Activated T-helper 2 cell treated with anti-CD3 and anti-CD28 coated beads, Interferon-gamma antibody, Interleukin-2, Interleukin-4, amounts not matched to agents 10 μg/mL and 5 μg/mL and 100 μg/mL, durations not matched to agents 14 hours and 24 hours and 36 hours (primary cell): ENCODE data around the gene PTGER1. TPM values are rescaled to one million over a fixed set of nuclear protein-coding genes. Genes with fewer than 3 reads are reported as not detected.

Experiments
- DNase-seq: peaks from one replicate; pipeline ENCODE4 v3.0.0; 2021; ENCODE audit warnings: low spot score
- H3K27ac Mint-ChIP-seq: one replicate; pipeline ENCODE4 v1.8.0; 2021; ENCODE audit warnings: mixed read lengths
- H3K27me3 Mint-ChIP-seq: one replicate; pipeline ENCODE4 v1.8.0; 2021; ENCODE audit warnings: low read depth, mixed read lengths
- H3K36me3 Mint-ChIP-seq: one replicate; pipeline ENCODE4 v1.8.0; 2021; ENCODE audit warnings: low read depth, mixed read lengths
- H3K4me1 Mint-ChIP-seq: one replicate; pipeline ENCODE4 v1.8.0; 2021; ENCODE audit warnings: low read depth, mixed read lengths
- H3K4me3 Mint-ChIP-seq: one replicate; pipeline ENCODE4 v1.8.0; 2021; ENCODE audit warnings: low read depth, mild to moderate bottlenecking, moderate library complexity, mixed read lengths
- H3K9me3 Mint-ChIP-seq: one replicate; pipeline ENCODE4 v1.8.0; 2021; ENCODE audit warnings: mixed read lengths
- intact Hi-C: fragments of 100-400 bp; cut with micrococcal nuclease; formaldehyde crosslinking; loops from one replicate; pipeline ENCODE4 v1.15.1; 2023
- total RNA-seq: library from RNA; stranded (reverse); gene quantifications from 2 replicates; pipeline ENCODE4 v1.2.3, GENCODE V29; 2022

The PTGER1 gene
- total RNA-seq, 1 donor from 2014 or later = 1.1 TPM

- Mint-ChIP-seq H3K27ac (no peak overlapping the region), H3K4me1 (peaks cover 14% of the 10 kb centered on the region), H3K9me3 (no peaks in the 10 kb centered on the region), H3K36me3 (peaks cover 3% of the 10 kb centered on the region), H3K27me3 (peaks cover 15% of the 10 kb centered on the region), H3K4me3 (no peak overlapping the region)
- intact Hi-C loops = no loop called here
- DNase-seq = no peak
Measured at GRCh38 chr19:14476673-14477401, 1.7 kb upstream of the PTGER1 start.

- H3K9me3 Mint-ChIP-seq = no peaks in the 10 kb centered on the region
- intact Hi-C loops = no loop called here
- H3K36me3 Mint-ChIP-seq = peaks cover 6% of the 10 kb centered on the region
- peaks cover 16% of the 10 kb centered on the region for H3K4me1 Mint-ChIP-seq
- H3K27me3 Mint-ChIP-seq = peaks cover 15% of the 10 kb centered on the region
- no peak for DNase-seq
- H3K4me3 Mint-ChIP-seq = no peak overlapping the region
- H3K27ac Mint-ChIP-seq = peak overlapping the region; percentile 6
Measured at GRCh38 chr19:14476327-14476672, 1.1 kb upstream of the PTGER1 start.

- intact Hi-C loops = loop anchor here (5.0 kb wide), 1 partner anchor 43 kb away; the partner anchor contains the start of gene PKN1
- Mint-ChIP-seq H3K27me3 (peaks cover 15% of the 10 kb centered on the region), H3K36me3 (peaks cover 11% of the 10 kb centered on the region), H3K4me1 (peaks cover 16% of the 10 kb centered on the region), H3K9me3 (no peaks in the 10 kb centered on the region), H3K27ac (no peak overlapping the region), H3K4me3 (peak overlapping the region; percentile 54)
- DNase-seq = no peak
Measured at GRCh38 chr19:14474827-14475226, 327 bp downstream of the PTGER1 start.

GRCh38 chr19:14473978-14474578, 1.1 kb downstream of the PTGER1 start:
- H3K9me3 Mint-ChIP-seq = no peaks in the 10 kb centered on the region
- peaks cover 14% of the 10 kb centered on the region for H3K36me3 Mint-ChIP-seq
- H3K4me1 Mint-ChIP-seq = peaks cover 16% of the 10 kb centered on the region
- no peak overlapping the region for H3K27ac Mint-ChIP-seq
- H3K4me3 Mint-ChIP-seq = peak overlapping the region; percentile 54
- intact Hi-C loops = loop anchor here (2.0 to 5.0 kb wide), 2 partner anchors 42 to 337 kb away; partner anchors contain the start of genes ASF1B and PKN1
- peaks cover 15% of the 10 kb centered on the region for H3K27me3 Mint-ChIP-seq
- DNase-seq = no peak

- intact Hi-C loops = loop anchor here (2.0 to 5.0 kb wide), 2 partner anchors 41 to 337 kb away; partner anchors contain the start of genes ASF1B and PKN1
- peaks cover 15% of the 10 kb centered on the region for H3K27me3 Mint-ChIP-seq
- no peaks in the 10 kb centered on the region for H3K9me3 Mint-ChIP-seq
- H3K4me1 Mint-ChIP-seq = peaks cover 16% of the 10 kb centered on the region
- H3K27ac Mint-ChIP-seq = no peak overlapping the region
- no peak overlapping the region for H3K4me3 Mint-ChIP-seq
- H3K36me3 Mint-ChIP-seq = peaks cover 17% of the 10 kb centered on the region
- no peak for DNase-seq
Measured at GRCh38 chr19:14473073-14473977, 1.8 kb downstream of the PTGER1 start.

GRCh38 chr19:14472202-14472938, 2.8 kb downstream of the PTGER1 start:
- H3K4me1 Mint-ChIP-seq = peaks cover 16% of the 10 kb centered on the region
- peaks cover 15% of the 10 kb centered on the region for H3K27me3 Mint-ChIP-seq
- DNase-seq = peak; percentile 75
- H3K36me3 Mint-ChIP-seq = peaks cover 25% of the 10 kb centered on the region
- H3K9me3 Mint-ChIP-seq = no peaks in the 10 kb centered on the region
- intact Hi-C loops = loop anchor here (2.0 to 5.0 kb wide), 2 partner anchors 40 to 336 kb away; partner anchors contain the start of genes ASF1B and PKN1
- H3K27ac Mint-ChIP-seq = no peak overlapping the region
- H3K4me3 Mint-ChIP-seq = no peak overlapping the region

- Mint-ChIP-seq H3K4me3 (no peak overlapping the region), H3K27ac (no peak overlapping the region), H3K27me3 (peaks cover 15% of the 10 kb centered on the region), H3K4me1 (peaks cover 15% of the 10 kb centered on the region), H3K36me3 (peaks cover 32% of the 10 kb centered on the region), H3K9me3 (no peaks in the 10 kb centered on the region)
- intact Hi-C loops = loop anchor here (2.0 to 5.0 kb wide), 2 partner anchors 39 to 335 kb away; partner anchors contain the start of genes ASF1B and PKN1
- DNase-seq = no peak
Measured at GRCh38 chr19:14471436-14472187, 3.5 kb downstream of the PTGER1 start.

GRCh38 chr19:14470031-14470876, 4.9 kb downstream of the PTGER1 start:
- Mint-ChIP-seq H3K36me3 (peaks cover 42% of the 10 kb centered on the region), H3K4me3 (no peak overlapping the region), H3K27ac (no peak overlapping the region), H3K9me3 (no peaks in the 10 kb centered on the region), H3K4me1 (peaks cover 6% of the 10 kb centered on the region), H3K27me3 (peaks cover 15% of the 10 kb centered on the region)
- intact Hi-C loops = loop anchor here (5.0 kb wide), 1 partner anchor 38 kb away; the partner anchor contains the start of gene PKN1
- no peak for DNase-seq

- no peak for DNase-seq
- intact Hi-C loops = no loop called here
- Mint-ChIP-seq H3K4me3 (no peak overlapping the region), H3K9me3 (no peaks in the 10 kb centered on the region), H3K27me3 (peaks cover 3% of the 10 kb centered on the region), H3K27ac (no peak overlapping the region), H3K4me1 (peaks cover 3% of the 10 kb centered on the region), H3K36me3 (peaks cover 61% of the 10 kb centered on the region)
Measured at GRCh38 chr19:14467816-14468215, 7.3 kb downstream of the PTGER1 start.

- no peaks in the 10 kb centered on the region for H3K9me3 Mint-ChIP-seq
- no peak for DNase-seq
- intact Hi-C loops = no loop called here
- no peak overlapping the region for H3K27ac Mint-ChIP-seq
- H3K36me3 Mint-ChIP-seq = peaks cover 65% of the 10 kb centered on the region
- no peaks in the 10 kb centered on the region for H3K27me3 Mint-ChIP-seq
- H3K4me3 Mint-ChIP-seq = no peak overlapping the region
- peaks cover 3% of the 10 kb centered on the region for H3K4me1 Mint-ChIP-seq
Measured at GRCh38 chr19:14467391-14467790, 7.8 kb downstream of the PTGER1 start.

GRCh38 chr19:14463747-14464146, 11.4 kb downstream of the PTGER1 start:
- Mint-ChIP-seq H3K36me3 (peaks cover 78% of the 10 kb centered on the region), H3K4me1 (no peaks in the 10 kb centered on the region), H3K27me3 (no peaks in the 10 kb centered on the region), H3K27ac (no peak overlapping the region), H3K4me3 (no peak overlapping the region), H3K9me3 (no peaks in the 10 kb centered on the region)
- intact Hi-C loops = no loop called here
- no peak for DNase-seq
